OCI-LY1 (cell line): ENCODE results near the gene ARID5B.

Source experiments
- H2AFZ ChIP-seq: fragments of 200-600 bp; sonication (generic), shearing (Covaris generic); 2 replicates; pipeline ENCODE4 v1.6.0; 2014; ENCODE audit warnings: antibody characterized with exemption, mild to moderate bottlenecking, low read length
- H3F3A ChIP-seq: fragments of 200-600 bp; sonication (generic), shearing (Covaris generic); 2 replicates; pipeline ENCODE4 v1.6.0; 2014; ENCODE audit warnings: mild to moderate bottlenecking, antibody characterized with exemption, low read length, moderate library complexity; ENCODE audit not compliant: insufficient read depth
- H3K27ac ChIP-seq: fragments of 200-600 bp; sonication (generic); 2 replicates; pipeline ENCODE4 v1.5.1; 2014; ENCODE audit warnings: low read length, mixed run types, mild to moderate bottlenecking, low read depth; ENCODE audit not compliant: poor library complexity, severe bottlenecking
- H3K27me3 ChIP-seq: fragments of 200-600 bp; sonication (generic); 2 replicates; pipeline ENCODE4 v1.6.0; 2014; ENCODE audit warnings: antibody characterized with exemption, mild to moderate bottlenecking, low read length, moderate library complexity; ENCODE audit not compliant: insufficient read depth
- H3K36me3 ChIP-seq: fragments of 200-600 bp; sonication (generic); 2 replicates; pipeline ENCODE4 v1.6.1; 2014; ENCODE audit warnings: mild to moderate bottlenecking, antibody characterized with exemption, low read length, moderate library complexity, mixed read lengths; ENCODE audit not compliant: insufficient read depth
- H3K4me1 ChIP-seq: fragments of 200-600 bp; sonication (generic); 2 replicates; pipeline ENCODE4 v1.5.1; 2014; ENCODE audit warnings: mild to moderate bottlenecking, low read length, moderate library complexity; ENCODE audit not compliant: insufficient read depth, severe bottlenecking
- H3K4me2 ChIP-seq: fragments of 200-600 bp; sonication (generic), shearing (Covaris generic); 2 replicates; pipeline ENCODE4 v1.6.1; 2014; ENCODE audit warnings: low read length
- H3K4me3 ChIP-seq: fragments of 200-600 bp; sonication (generic); 2 replicates; pipeline ENCODE4 v1.5.1; 2014; ENCODE audit warnings: low read length, low read depth, mild to moderate bottlenecking, mixed read lengths; ENCODE audit not compliant: poor library complexity, severe bottlenecking
- H3K79me2 ChIP-seq: fragments of 200-600 bp; shearing (Covaris generic); 2 replicates; pipeline ENCODE4 v1.6.1; 2016; ENCODE audit warnings: mixed run types, low read length, mixed read lengths; ENCODE audit not compliant: insufficient read depth
- H3K9ac ChIP-seq: fragments of 200-600 bp; sonication (generic), shearing (Covaris generic); 2 replicates; pipeline ENCODE4 v1.6.1; 2014; ENCODE audit warnings: mild to moderate bottlenecking, low read length, mixed read lengths
- H3K9me2 ChIP-seq: fragments of 200-600 bp; sonication (generic), shearing (Covaris generic); 2 replicates; pipeline ENCODE4 v1.6.1; 2014; ENCODE audit warnings: low read depth, mild to moderate bottlenecking, low read length, mixed read lengths
- H3K9me3 ChIP-seq: fragments of 200-600 bp; shearing (Covaris generic); 2 replicates; pipeline ENCODE4 v1.6.1; 2014; ENCODE audit warnings: low read length, mixed read lengths
- H4K20me1 ChIP-seq: fragments of 200-600 bp; sonication (generic), shearing (Covaris generic); 2 replicates; pipeline ENCODE4 v1.6.0; 2016; ENCODE audit warnings: mild to moderate bottlenecking, low read length; ENCODE audit not compliant: insufficient read depth
- EZH2 ChIP-seq: fragments of 200-600 bp; sonication (generic), shearing (Covaris generic); IDR thresholded peaks from 2 replicates; pipeline ENCODE4 v1.8.0; 2017; ENCODE audit warnings: borderline replicate concordance, mixed run types, mild to moderate bottlenecking, antibody characterized with exemption, low read length, moderate library complexity, mixed read lengths
- TF ChIP-seq, protein P1 (sequence below): fragments of 200-600 bp; sonication (generic), shearing (Covaris generic); IDR thresholded peaks from 2 replicates; pipeline ENCODE4 v1.5.1; 2017; ENCODE audit warnings: mild to moderate bottlenecking, antibody characterized with exemption, low read length, moderate library complexity, mixed read lengths

The ARID5B gene

DNA sequence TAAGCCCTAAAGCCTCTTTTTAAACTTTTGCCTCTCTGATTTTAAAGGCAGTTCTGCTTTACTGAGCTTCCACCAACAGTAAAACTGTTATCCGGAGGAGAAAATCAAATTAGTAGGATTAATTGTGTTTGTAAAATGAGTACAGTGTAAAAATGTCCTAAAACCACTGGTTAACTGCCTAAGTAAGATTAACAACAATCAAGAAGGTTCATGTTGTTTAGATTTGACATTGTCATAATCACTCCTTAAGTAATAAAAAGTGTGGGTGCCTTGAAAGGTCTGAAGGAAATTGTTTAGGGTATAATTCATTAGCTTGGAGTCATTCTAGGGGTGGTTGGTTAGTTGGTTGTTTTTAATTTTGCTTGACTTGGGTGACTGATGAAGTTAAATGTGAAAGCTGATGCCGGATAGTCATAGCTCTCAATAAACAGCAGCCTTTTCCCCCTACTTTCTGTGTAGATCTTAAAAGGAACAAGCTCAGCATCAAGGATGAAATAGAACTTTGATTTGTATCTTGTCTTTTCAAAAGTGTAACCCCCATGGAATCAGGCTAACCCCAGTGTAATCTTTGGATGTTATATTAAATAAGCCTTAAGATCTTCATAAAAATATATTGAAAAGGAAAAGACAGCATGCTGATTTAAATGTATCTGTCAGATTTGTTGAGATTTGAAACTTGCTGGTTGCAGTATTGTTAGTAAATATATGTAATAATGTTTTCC lies 148.3 kb downstream of the ARID5B start:
- H2AFZ ChIP-seq: no peak overlapping the region
- peak overlapping the region; percentile 71 for H3K4me3 ChIP-seq
- H3K9ac ChIP-seq: peak overlapping the region; percentile 87
- H3K27me3 ChIP-seq: no peaks in the 10 kb centered on the region
- TF ChIP-seq EZH2: no peak
- TF ChIP-seq, protein P1, sequence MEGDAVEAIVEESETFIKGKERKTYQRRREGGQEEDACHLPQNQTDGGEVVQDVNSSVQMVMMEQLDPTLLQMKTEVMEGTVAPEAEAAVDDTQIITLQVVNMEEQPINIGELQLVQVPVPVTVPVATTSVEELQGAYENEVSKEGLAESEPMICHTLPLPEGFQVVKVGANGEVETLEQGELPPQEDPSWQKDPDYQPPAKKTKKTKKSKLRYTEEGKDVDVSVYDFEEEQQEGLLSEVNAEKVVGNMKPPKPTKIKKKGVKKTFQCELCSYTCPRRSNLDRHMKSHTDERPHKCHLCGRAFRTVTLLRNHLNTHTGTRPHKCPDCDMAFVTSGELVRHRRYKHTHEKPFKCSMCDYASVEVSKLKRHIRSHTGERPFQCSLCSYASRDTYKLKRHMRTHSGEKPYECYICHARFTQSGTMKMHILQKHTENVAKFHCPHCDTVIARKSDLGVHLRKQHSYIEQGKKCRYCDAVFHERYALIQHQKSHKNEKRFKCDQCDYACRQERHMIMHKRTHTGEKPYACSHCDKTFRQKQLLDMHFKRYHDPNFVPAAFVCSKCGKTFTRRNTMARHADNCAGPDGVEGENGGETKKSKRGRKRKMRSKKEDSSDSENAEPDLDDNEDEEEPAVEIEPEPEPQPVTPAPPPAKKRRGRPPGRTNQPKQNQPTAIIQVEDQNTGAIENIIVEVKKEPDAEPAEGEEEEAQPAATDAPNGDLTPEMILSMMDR: no peak
- H3F3A ChIP-seq: peaks cover 13% of the 10 kb centered on the region; the same call in 1 of the 2 replicates
- H3K9me3 ChIP-seq: no peaks in the 10 kb centered on the region
- peak overlapping the region; percentile 94 for H3K27ac ChIP-seq
- peaks cover 100% of the 10 kb centered on the region for H3K4me1 ChIP-seq
- no peaks in the 10 kb centered on the region for H3K9me2 ChIP-seq
- peaks cover 33% of the 10 kb centered on the region for H3K79me2 ChIP-seq
- peaks cover 25% of the 10 kb centered on the region for H3K36me3 ChIP-seq
- H3K4me2 ChIP-seq: peak overlapping the region; percentile 94
- no peaks in the 10 kb centered on the region for H4K20me1 ChIP-seq

DNA sequence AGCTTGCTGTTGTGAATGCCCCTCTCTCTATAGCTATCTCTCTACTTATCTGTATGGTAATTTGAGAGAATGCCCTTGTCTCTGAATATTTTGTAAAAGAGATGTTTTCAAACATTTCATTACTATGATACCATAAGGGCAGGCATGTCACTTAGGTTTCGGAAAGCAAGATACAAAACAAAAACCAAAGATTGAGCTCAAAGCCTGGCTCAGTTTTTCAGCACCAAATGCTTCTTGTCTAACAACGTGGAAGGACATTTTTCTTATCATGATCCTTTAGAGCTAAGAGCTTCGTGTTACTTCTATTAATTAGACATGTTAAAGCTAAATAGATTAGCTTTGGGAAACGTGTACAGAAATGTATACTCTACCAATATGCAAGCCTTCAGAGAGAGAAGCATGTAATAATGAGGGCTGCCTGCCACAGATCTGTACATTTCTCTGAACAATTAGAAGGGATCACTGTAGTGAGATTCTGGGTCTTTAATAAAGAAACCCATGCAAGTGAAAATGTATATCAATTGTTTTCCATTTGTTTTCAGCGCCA lies 148.9 kb downstream of the ARID5B start:
- no peaks in the 10 kb centered on the region for H4K20me1 ChIP-seq
- H3K4me2 ChIP-seq: peak overlapping the region; percentile 94
- TF ChIP-seq, protein P1: no peak
- TF ChIP-seq EZH2: no peak
- peak overlapping the region; percentile 71 for H3K4me3 ChIP-seq
- H3K27ac ChIP-seq: peak overlapping the region; percentile 94
- H3K27me3 ChIP-seq: no peaks in the 10 kb centered on the region
- H3K4me1 ChIP-seq: peaks cover 100% of the 10 kb centered on the region
- H3K79me2 ChIP-seq: peaks cover 35% of the 10 kb centered on the region
- H2AFZ ChIP-seq: no peak overlapping the region
- H3K36me3 ChIP-seq: peaks cover 25% of the 10 kb centered on the region
- peaks cover 13% of the 10 kb centered on the region; the same call in 1 of the 2 replicates for H3F3A ChIP-seq
- no peaks in the 10 kb centered on the region for H3K9me2 ChIP-seq
- no peaks in the 10 kb centered on the region for H3K9me3 ChIP-seq
- H3K9ac ChIP-seq: peak overlapping the region; percentile 87

DNA sequence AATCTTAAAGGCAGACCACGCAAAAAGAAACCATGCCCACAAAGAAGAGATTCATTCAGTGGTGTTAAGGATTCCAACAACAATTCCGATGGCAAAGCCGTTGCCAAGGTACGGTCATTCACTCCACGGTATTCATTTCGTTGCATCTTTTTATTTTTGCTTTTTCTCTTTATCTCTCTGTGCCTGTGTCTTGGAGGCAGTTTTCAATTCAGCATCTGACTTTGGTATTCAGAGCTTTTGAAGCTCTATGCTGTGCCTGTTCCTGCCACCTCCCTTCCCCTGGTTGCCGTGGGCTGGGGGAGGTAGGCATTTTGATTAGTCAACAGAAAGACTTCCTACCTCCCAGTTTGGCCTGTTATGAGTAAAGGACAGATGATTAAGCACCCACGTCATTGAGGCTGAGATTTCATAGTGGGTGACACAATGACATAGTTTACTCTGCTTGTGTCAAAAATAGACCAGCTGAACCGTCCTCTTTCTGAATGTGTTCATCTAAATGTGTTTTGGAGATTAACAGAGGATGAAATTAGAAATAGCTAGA lies 149.5 kb downstream of the ARID5B start:
- peaks cover 100% of the 10 kb centered on the region for H3K4me1 ChIP-seq
- no peaks in the 10 kb centered on the region for H3K9me2 ChIP-seq
- TF ChIP-seq EZH2: no peak
- TF ChIP-seq, protein P1: no peak
- H3K9me3 ChIP-seq: no peaks in the 10 kb centered on the region
- H3K79me2 ChIP-seq: peaks cover 35% of the 10 kb centered on the region
- H2AFZ ChIP-seq: no peak overlapping the region
- no peaks in the 10 kb centered on the region for H3K27me3 ChIP-seq
- peak overlapping the region; percentile 71 for H3K4me3 ChIP-seq
- H3K27ac ChIP-seq: peak overlapping the region; percentile 94
- H4K20me1 ChIP-seq: no peaks in the 10 kb centered on the region
- peaks cover 10% of the 10 kb centered on the region; the same call in 1 of the 2 replicates for H3F3A ChIP-seq
- H3K4me2 ChIP-seq: peak overlapping the region; percentile 94
- peak overlapping the region; percentile 87 for H3K9ac ChIP-seq
- H3K36me3 ChIP-seq: peaks cover 25% of the 10 kb centered on the region
